ENCODE measurements around the gene KCNK7. TPM values are rescaled to one million over a fixed set of nuclear protein-coding genes. Genes with fewer than 3 reads are reported as not detected.
"Not testable (repeated sequence)": the region's sequence is repeated elsewhere in the genome, so short reads cannot be mapped to it uniquely, and the experiment has no call there.

Gene KCNK7
- total RNA-seq: under 1 TPM; 0.27 to 0.37 TPM

- intact Hi-C loops (cut with DNase I, micrococcal nuclease): loop anchor here in 1 of 2 experiments (2.0 kb wide), 1 partner anchor 17 kb away; no protein-coding TSS in a partner anchor
- POLR2A ChIA-PET: no interaction called here
- Mint-ChIP-seq H3K9me3 (ENCODE audit: low read depth) (no peaks in the 10 kb centered on the region), H3K36me3 (ENCODE audit: low read depth) (peaks cover 10% of the 10 kb centered on the region), H3K4me1 (peaks cover 9% of the 10 kb centered on the region), H3K4me3 (no peak within 1 kb of the TSS), H3K27ac (no peak within 1 kb of the TSS), H3K27me3 (no peaks in the 10 kb centered on the region)
- no peak for DNase-seq
- CTCF ChIA-PET: interaction anchor here (0.6 to 1.6 kb wide), 3 partner anchors 55 to 317 kb away, joined by 3 to 5 read pairs (median 3); no protein-coding TSS in a partner anchor
- no peak for ATAC-seq
These were observed at the start of gene KCNK7 for GRCh38 chr11:65595543-65596281. Gene KCNK7 (minus strand): TSS chr11:65595800. CDS start chr11:65595772, 28 bp downstream.

GRCh38 chr11:65644837-65645236 is 49.2 kb upstream of the KCNK7 start:
- Mint-ChIP-seq H3K36me3 (ENCODE audit: low read depth) (peaks cover 46% of the 10 kb centered on the region), H3K27ac (peak overlapping the region; percentile 19), H3K9me3 (ENCODE audit: low read depth) (no peaks in the 10 kb centered on the region), H3K4me1 (peaks cover 32% of the 10 kb centered on the region), H3K27me3 (no peaks in the 10 kb centered on the region), H3K4me3 (no peak overlapping the region)
- no peak for ATAC-seq
- ChIA-PET POLR2A (interaction anchor here (0.7 kb wide), 1 partner anchor 30 kb away, joined by 5 read pairs; no protein-coding TSS in a partner anchor), CTCF (no interaction called here)
- no peak for DNase-seq
- intact Hi-C loops (cut with DNase I, micrococcal nuclease): no loop called here

- peak; percentile 57 for ATAC-seq
These were observed 48.4 kb upstream of the KCNK7 start for GRCh38 chr11:65643971-65644370.

GRCh38 chr11:65642014-65642671 is 46.5 kb upstream of the KCNK7 start:
- H3K27ac Mint-ChIP-seq: peak overlapping the region; percentile 72
- H3K4me1 Mint-ChIP-seq: peaks cover 49% of the 10 kb centered on the region

More at GRCh38 chr11:65643971-65644370, 48.4 kb upstream of the KCNK7 start:
- intact Hi-C loops (cut with DNase I, micrococcal nuclease): no loop called here
- no peaks in the 10 kb centered on the region for H3K9me3 Mint-ChIP-seq (ENCODE audit: low read depth)
- H3K27me3 Mint-ChIP-seq: no peaks in the 10 kb centered on the region
- ChIA-PET CTCF (interaction anchor here (1.4 kb wide), 1 partner anchor 56 kb away, joined by 3 read pairs; no protein-coding TSS in a partner anchor), POLR2A (interaction anchor here (1.8 kb wide), 1 partner anchor 9 kb away, joined by 11 read pairs; no protein-coding TSS in a partner anchor)
- peaks cover 39% of the 10 kb centered on the region for H3K4me1 Mint-ChIP-seq
- peak overlapping the region; percentile 59 for H3K27ac Mint-ChIP-seq
- peak; percentile 67 for DNase-seq
- peaks cover 49% of the 10 kb centered on the region for H3K36me3 Mint-ChIP-seq (ENCODE audit: low read depth)
- no peak overlapping the region for H3K4me3 Mint-ChIP-seq

GRCh38 chr11:65641297-65642013 is 45.9 kb upstream of the KCNK7 start:
- CTCF ChIA-PET: interaction anchor here (0.5 to 1.3 kb wide), 2 partner anchors 138 to 156 kb away, joined by 3 read pairs; no protein-coding TSS in a partner anchor
- DNase-seq (no peak), ATAC-seq (no peak)
- intact Hi-C loops (cut with DNase I, micrococcal nuclease): no loop called here
- Mint-ChIP-seq H3K27me3 (no peaks in the 10 kb centered on the region), H3K9me3 (ENCODE audit: low read depth) (no peaks in the 10 kb centered on the region), H3K4me1 (peaks cover 53% of the 10 kb centered on the region), H3K36me3 (ENCODE audit: low read depth) (peaks cover 53% of the 10 kb centered on the region), H3K27ac (peak overlapping the region; percentile 72), H3K4me3 (peak overlapping the region; percentile 90)
- POLR2A ChIA-PET: interaction anchor here (0.5 kb wide), 1 partner anchor 140 kb away, joined by 3 read pairs; no protein-coding TSS in a partner anchor

More at GRCh38 chr11:65642014-65642671, 46.5 kb upstream of the KCNK7 start:
- intact Hi-C loops (cut with DNase I, micrococcal nuclease): no loop called here
- CTCF ChIA-PET: interaction anchor here (1.1 to 1.4 kb wide), 2 partner anchors 16 to 54 kb away, joined by 3 read pairs; no protein-coding TSS in a partner anchor
- ATAC-seq (no peak), DNase-seq (peak; percentile 56)
- H3K4me3 Mint-ChIP-seq: peak overlapping the region; percentile 90
- POLR2A ChIA-PET: interaction anchor here (1.8 kb wide), 1 partner anchor 11 kb away, joined by 11 read pairs; no protein-coding TSS in a partner anchor
- no peaks in the 10 kb centered on the region for H3K9me3 Mint-ChIP-seq (ENCODE audit: low read depth)
- peaks cover 48% of the 10 kb centered on the region for H3K36me3 Mint-ChIP-seq (ENCODE audit: low read depth)
- no peaks in the 10 kb centered on the region for H3K27me3 Mint-ChIP-seq

GRCh38 chr11:65640483-65641296 is 45.1 kb upstream of the KCNK7 start:
- Mint-ChIP-seq H3K27ac (peak overlapping the region; percentile 88), H3K4me1 (peaks cover 53% of the 10 kb centered on the region), H3K36me3 (ENCODE audit: low read depth) (peaks cover 51% of the 10 kb centered on the region), H3K4me3 (peak overlapping the region; percentile 90), H3K9me3 (ENCODE audit: low read depth) (no peaks in the 10 kb centered on the region), H3K27me3 (no peaks in the 10 kb centered on the region)
- ATAC-seq (no peak), DNase-seq (peak; percentile 58)
- ChIA-PET POLR2A (interaction anchor here (0.5 to 3.2 kb wide), 2 partner anchors 12 to 136 kb away, joined by 3 to 18 read pairs; no protein-coding TSS in a partner anchor), CTCF (interaction anchor here (0.5 to 1.3 kb wide), 4 partner anchors 36 to 155 kb away, joined by 3 read pairs; no protein-coding TSS in a partner anchor)
- intact Hi-C loops (cut with DNase I, micrococcal nuclease): no loop called here

GRCh38 chr11:65639623-65640482 is 44.3 kb upstream of the KCNK7 start:
- intact Hi-C loops (cut with DNase I, micrococcal nuclease): loop anchor here in 1 of 2 experiments (2.0 kb wide), 1 partner anchor 13 kb away; no protein-coding TSS in a partner anchor

GRCh38 chr11:65639228-65639597 is 43.6 kb upstream of the KCNK7 start:
- peak overlapping the region; percentile 95 for H3K27ac Mint-ChIP-seq
- H3K4me3 Mint-ChIP-seq: peak overlapping the region; percentile 90
- peaks cover 50% of the 10 kb centered on the region for H3K36me3 Mint-ChIP-seq (ENCODE audit: low read depth)
- ATAC-seq; H3K27me3 Mint-ChIP-seq; DNase-seq; H3K9me3 Mint-ChIP-seq (ENCODE audit: low read depth): not testable (repeated sequence)
- peaks cover 52% of the 10 kb centered on the region for H3K4me1 Mint-ChIP-seq
- intact Hi-C loops (cut with DNase I, micrococcal nuclease): loop anchor here in 1 of 2 experiments (2.0 kb wide), 1 partner anchor 14 kb away; no protein-coding TSS in a partner anchor
- POLR2A ChIA-PET: interaction anchor here (0.9 to 3.2 kb wide), 3 partner anchors 14 to 33 kb away, joined by 3 to 18 read pairs (median 6); no protein-coding TSS in a partner anchor
- CTCF ChIA-PET: interaction anchor here (0.6 to 2.9 kb wide), 4 partner anchors 14 to 92 kb away, joined by 3 to 13 read pairs (median 5); no protein-coding TSS in a partner anchor

More at GRCh38 chr11:65639623-65640482, 44.3 kb upstream of the KCNK7 start:
- H3K36me3 Mint-ChIP-seq (ENCODE audit: low read depth): peaks cover 51% of the 10 kb centered on the region
- peak; percentile 22 for ATAC-seq
- H3K4me1 Mint-ChIP-seq: peaks cover 53% of the 10 kb centered on the region
- H3K27ac Mint-ChIP-seq: peak overlapping the region; percentile 88
- no peaks in the 10 kb centered on the region for H3K9me3 Mint-ChIP-seq (ENCODE audit: low read depth)
- CTCF ChIA-PET: interaction anchor here (0.6 to 2.9 kb wide), 4 partner anchors 14 to 71 kb away, joined by 3 to 13 read pairs (median 3); no protein-coding TSS in a partner anchor
- H3K4me3 Mint-ChIP-seq: peak overlapping the region; percentile 90
- peak; percentile 76 for DNase-seq
- no peaks in the 10 kb centered on the region for H3K27me3 Mint-ChIP-seq
- POLR2A ChIA-PET: interaction anchor here (0.5 to 3.2 kb wide), 2 partner anchors 13 to 137 kb away, joined by 3 to 18 read pairs; no protein-coding TSS in a partner anchor

- Mint-ChIP-seq H3K27me3 (no peaks in the 10 kb centered on the region), H3K36me3 (ENCODE audit: low read depth) (peaks cover 43% of the 10 kb centered on the region), H3K4me3 (peak within 1 kb of the TSS; percentile 90), H3K4me1 (peaks cover 43% of the 10 kb centered on the region), H3K9me3 (ENCODE audit: low read depth) (no peaks in the 10 kb centered on the region), H3K27ac (peak within 1 kb of the TSS; percentile 95)
- ATAC-seq (peak; percentile 67), DNase-seq (peak; percentile 86)
- ChIA-PET CTCF (interaction anchor here (0.5 to 2.9 kb wide), 15 partner anchors 12 to 311 kb away, joined by 3 to 13 read pairs (median 3); partner anchors contain the start of genes FIBP, KAT5, MUS81 and PCNX3), POLR2A (interaction anchor here (0.7 to 3.2 kb wide), 5 partner anchors 15 to 82 kb away, joined by 3 to 18 read pairs (median 5); partner anchors contain the start of genes PCNX3 and RNASEH2C)
- intact Hi-C loops (cut with DNase I, micrococcal nuclease): loop anchor here (1.0 to 2.0 kb wide), 11 partner anchors 14 to 364 kb away; partner anchors contain the start of genes PCNX3 (in 2 of the 2), BANF1 (in 1 of the 2), CCDC85B (in 1 of the 2) and EIF1AD (in 1 of the 2)
These were observed 42.3 kb upstream of the KCNK7 start, which contains the start of gene SIPA1 for GRCh38 chr11:65637794-65638419. Gene SIPA1 (plus strand): TSS chr11:65638101. CDS start chr11:65640922, 2,821 bp downstream.

Data from activated CD4-positive, alpha-beta T cell treated with anti-CD3 and anti-CD28 coated beads for 36 hours (primary cell).